Tibial artery (tissue), 4 donors: Measurements from ENCODE around the gene ARMH4.

Source experiments
- DNase-seq, 2 donors: peaks; one replicate each; pipeline ENCODE4 v3.0.0-alpha.2; 2019
- H3K27ac ChIP-seq, 2 donors: fragments of 200-600 bp; sonication (generic) in 1 of 2; 1 replicate in 1 of 2; 2 replicates in 1 of 2; pipeline ENCODE4 v1.5.1; 2018 to 2019; ENCODE audit warnings: mild to moderate bottlenecking in 1 of 2
- H3K27me3 ChIP-seq, 2 donors: fragments of 200-600 bp; sonication (generic) in 1 of 2; one replicate each; pipeline versions ENCODE4 v1.5.1 to v1.6.0; 2016 to 2019
- H3K36me3 ChIP-seq, 3 donors: fragments of 200-600 bp; sonication (generic) in 2 of 3; one replicate each; pipeline ENCODE4 v1.5.1; 2016 to 2019; ENCODE audit warnings: mild to moderate bottlenecking in 2 of 3
- H3K4me1 ChIP-seq, 4 donors: fragments of 200-600 bp; sonication (generic) in 2 of 4; 1 replicate in 3 of 4; 2 replicates in 1 of 4; pipeline ENCODE4 v1.5.1; 2016 to 2019
- H3K4me3 ChIP-seq, 2 donors: fragments of 200-600 bp; sonication (generic) in 1 of 2; 1 replicate in 1 of 2; 2 replicates in 1 of 2; pipeline ENCODE4 v1.5.1; 2018 to 2019; ENCODE audit warnings: mild to moderate bottlenecking in 2 of 2
- H3K9me3 ChIP-seq, 3 donors: fragments of 200-600 bp; sonication (generic) in 1 of 3; one replicate each; pipeline ENCODE4 v1.5.1; 2016 to 2019
- intact Hi-C: fragments of 100-400 bp; cut with DNase I; formaldehyde crosslinking; loops from one replicate; pipeline ENCODE4 v1.15.0; 2023; ENCODE audit warnings: low total_unique reads
- TF ChIP-seq, protein P1 (sequence below), 2 experiments: fragments of 200-600 bp in 1 of 2; fragments of 450-650 bp in 1 of 2; IDR thresholded peaks; one replicate each; pipeline ENCODE4 v1.5.1; 2017 to 2019; ENCODE audit warnings: antibody characterized with exemption in 2 of 2, mild to moderate bottlenecking in 1 of 2, moderate library complexity in 1 of 2

ARMH4 gene

DNA sequence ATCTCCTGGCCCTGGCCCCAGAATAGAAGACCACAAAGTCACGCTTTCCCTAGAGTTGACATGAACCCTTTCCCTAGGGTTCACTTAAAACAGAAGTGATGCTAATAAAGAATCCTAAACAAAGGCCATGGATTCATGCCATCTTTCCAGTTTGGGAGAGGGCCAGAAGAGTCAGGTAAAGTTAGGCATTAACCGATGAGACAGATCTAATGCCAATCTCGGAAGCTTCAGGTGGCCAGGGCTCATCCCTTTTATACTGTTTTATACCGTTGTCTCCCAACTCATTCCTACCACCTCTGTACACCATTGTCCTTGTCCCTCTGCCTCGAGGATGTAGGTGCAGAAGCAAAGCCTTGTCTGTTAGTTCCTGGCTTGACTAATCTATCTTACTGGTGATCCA is 25.1 kb upstream of the ARMH4 start:
- Histone ChIP-seq H3K27ac (no peak overlapping the region), H3K4me3 (no peak overlapping the region), H3K9me3 (no peaks in the 10 kb centered on the region), H3K27me3 (no peaks in the 10 kb centered on the region), H3K36me3 (no peaks in the 10 kb centered on the region), H3K4me1 (no peaks in the 10 kb centered on the region)
- TF ChIP-seq, protein P1, sequence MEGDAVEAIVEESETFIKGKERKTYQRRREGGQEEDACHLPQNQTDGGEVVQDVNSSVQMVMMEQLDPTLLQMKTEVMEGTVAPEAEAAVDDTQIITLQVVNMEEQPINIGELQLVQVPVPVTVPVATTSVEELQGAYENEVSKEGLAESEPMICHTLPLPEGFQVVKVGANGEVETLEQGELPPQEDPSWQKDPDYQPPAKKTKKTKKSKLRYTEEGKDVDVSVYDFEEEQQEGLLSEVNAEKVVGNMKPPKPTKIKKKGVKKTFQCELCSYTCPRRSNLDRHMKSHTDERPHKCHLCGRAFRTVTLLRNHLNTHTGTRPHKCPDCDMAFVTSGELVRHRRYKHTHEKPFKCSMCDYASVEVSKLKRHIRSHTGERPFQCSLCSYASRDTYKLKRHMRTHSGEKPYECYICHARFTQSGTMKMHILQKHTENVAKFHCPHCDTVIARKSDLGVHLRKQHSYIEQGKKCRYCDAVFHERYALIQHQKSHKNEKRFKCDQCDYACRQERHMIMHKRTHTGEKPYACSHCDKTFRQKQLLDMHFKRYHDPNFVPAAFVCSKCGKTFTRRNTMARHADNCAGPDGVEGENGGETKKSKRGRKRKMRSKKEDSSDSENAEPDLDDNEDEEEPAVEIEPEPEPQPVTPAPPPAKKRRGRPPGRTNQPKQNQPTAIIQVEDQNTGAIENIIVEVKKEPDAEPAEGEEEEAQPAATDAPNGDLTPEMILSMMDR (IDR thresholded peaks at IDR 0.05), result no peak
- intact Hi-C loops, result no loop called here
- no peak for DNase-seq

DNA sequence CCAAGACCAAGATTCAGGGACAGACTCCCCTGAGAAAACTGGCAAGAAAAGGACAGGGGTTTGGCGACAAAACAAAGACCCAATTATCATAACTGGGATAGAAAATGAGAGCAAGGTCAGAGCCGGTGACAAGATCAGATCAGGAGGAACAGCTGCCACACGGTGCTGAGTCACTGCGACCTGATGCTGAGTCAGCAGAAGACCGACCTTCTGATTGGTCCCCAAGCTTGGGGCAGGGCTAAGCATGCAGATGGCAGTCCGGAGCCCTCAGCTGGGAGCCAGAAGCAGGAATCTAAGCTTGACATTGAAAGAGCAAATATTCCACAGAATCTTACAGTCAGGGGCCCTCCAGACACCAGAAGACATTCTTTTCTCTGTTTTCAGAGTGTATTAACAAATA is 19.1 kb upstream of the ARMH4 start:
- Histone ChIP-seq H3K9me3 (no peaks in the 10 kb centered on the region), H3K27me3 (no peaks in the 10 kb centered on the region), H3K4me3 (no peak overlapping the region), H3K36me3 (no peaks in the 10 kb centered on the region), H3K4me1 (peaks cover 0 to 7% (median 0%) of the 10 kb centered on the region in 4 donors), H3K27ac (no peak overlapping the region)
- TF ChIP-seq, protein P1 (IDR thresholded peaks at IDR 0.05), result no peak
- peak; percentile 53 to 81 for DNase-seq
- intact Hi-C loops, result no loop called here

DNA sequence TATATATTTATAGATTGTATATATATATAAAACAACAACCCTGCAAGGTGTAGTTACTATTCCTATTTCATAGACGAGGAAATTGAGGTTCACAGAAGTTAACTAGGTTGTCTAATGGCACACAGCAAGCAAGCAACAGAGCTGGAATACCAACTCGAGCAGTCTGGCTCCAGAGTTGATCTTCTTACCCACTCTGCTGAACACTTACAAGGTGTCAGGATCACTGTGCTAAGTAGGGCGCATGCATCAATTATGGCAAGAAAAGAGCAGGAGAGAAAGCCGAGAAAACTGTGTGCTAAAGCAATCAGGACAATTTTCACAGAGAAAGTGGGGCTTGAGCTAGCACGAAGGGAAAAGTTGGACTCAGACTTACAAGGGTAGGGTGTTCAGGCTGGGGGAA is 15.9 kb upstream of the ARMH4 start:
- Histone ChIP-seq H3K4me1 (peaks cover 0 to 7% (median 0%) of the 10 kb centered on the region in 4 donors), H3K27ac (no peak overlapping the region), H3K27me3 (no peaks in the 10 kb centered on the region), H3K36me3 (no peaks in the 10 kb centered on the region), H3K4me3 (no peak overlapping the region), H3K9me3 (no peaks in the 10 kb centered on the region)
- TF ChIP-seq, protein P1 (IDR thresholded peaks at IDR 0.05), result no peak
- intact Hi-C loops, result loop anchor here (2.0 kb wide), 1 partner anchor 59 kb away; no protein-coding TSS in a partner anchor
- DNase-seq, result no peak

DNA sequence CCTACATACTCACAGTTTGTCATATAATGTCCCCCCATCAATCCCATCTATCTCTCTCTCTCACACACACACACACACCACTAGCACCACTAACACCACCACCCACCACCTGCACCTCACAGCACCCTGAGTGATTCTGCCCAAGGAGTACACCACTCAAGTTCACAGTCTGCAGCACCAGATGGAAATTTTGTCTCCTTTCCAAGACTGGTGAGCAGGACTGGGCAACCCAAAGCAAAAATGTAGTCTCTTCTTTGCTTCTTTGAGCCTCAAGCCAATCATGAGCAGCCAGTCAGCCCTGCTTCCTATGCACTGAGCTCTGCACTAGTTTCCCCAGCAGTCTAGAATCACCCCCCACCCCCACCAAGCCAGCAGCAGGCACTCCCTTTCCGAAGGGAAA is 15.0 kb upstream of the ARMH4 start:
- TF ChIP-seq, protein P1 (IDR thresholded peaks at IDR 0.05), result no peak
- peaks cover 0 to 7% (median 0%) of the 10 kb centered on the region in 4 donors for H3K4me1 ChIP-seq
- no peak overlapping the region for H3K27ac ChIP-seq
- H3K36me3 ChIP-seq, result no peaks in the 10 kb centered on the region
- no peak overlapping the region for H3K4me3 ChIP-seq
- DNase-seq, result no peak
- no peaks in the 10 kb centered on the region for H3K27me3 ChIP-seq
- no peaks in the 10 kb centered on the region for H3K9me3 ChIP-seq
- intact Hi-C loops, result no loop called here

DNA sequence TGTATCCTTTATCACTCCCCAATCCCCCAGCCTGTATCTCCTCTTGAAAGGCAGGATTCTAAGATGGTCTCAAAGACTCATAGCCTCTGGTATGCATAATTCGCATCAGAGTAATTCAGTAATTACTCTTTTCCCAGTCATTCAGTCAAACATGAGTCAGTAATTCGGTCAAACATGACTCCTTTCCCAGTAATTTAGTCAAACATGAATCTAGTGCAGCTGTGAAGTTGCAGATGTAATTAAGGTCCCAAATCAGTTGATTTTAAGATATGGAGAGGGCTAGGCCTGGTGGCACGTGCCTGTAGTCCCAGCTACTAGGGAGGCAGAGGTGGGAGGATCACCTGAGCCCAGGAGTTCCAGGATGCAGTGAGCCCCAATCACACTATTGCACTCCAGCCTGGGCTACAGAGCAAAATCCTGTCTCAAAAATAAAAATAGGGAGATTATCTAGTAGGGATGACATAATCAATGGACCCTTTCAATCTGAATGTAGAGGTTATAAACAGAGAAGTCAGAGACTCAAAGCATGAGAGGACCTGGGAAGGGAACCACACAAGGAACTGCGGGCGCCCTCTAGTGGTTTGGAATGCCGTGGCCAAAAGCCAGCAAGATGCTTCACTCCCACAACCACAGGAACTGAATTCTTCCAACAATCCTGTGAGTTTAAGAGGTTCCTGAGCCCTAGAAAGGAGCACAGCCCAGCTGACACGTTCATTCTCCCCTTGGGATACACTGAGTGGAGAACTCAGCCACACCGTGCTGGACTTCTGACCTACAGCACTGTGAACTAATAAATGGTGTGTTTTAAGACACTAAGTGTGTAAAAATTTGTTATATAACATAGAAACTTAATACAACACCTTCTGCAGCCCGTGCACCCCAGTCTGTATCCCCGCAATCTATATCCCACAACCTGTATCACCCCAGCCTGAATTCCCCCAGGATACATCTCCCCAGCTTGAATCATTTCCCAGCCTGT is 14.3 kb upstream of the ARMH4 start:
- no peaks in the 10 kb centered on the region for H3K36me3 ChIP-seq
- DNase-seq, result peak; percentile 82 to 89
- TF ChIP-seq, protein P1 (IDR thresholded peaks at IDR 0.05), result peak; percentile 79 to 87
- H3K4me3 ChIP-seq, result no peak overlapping the region
- no peaks in the 10 kb centered on the region for H3K27me3 ChIP-seq
- H3K4me1 ChIP-seq, result peaks cover 0 to 4% (median 0%) of the 10 kb centered on the region in 4 donors
- intact Hi-C loops, result no loop called here
- H3K27ac ChIP-seq, result no peak overlapping the region
- H3K9me3 ChIP-seq, result no peaks in the 10 kb centered on the region
